ENCODE measurements around the gene OGFR. TPM values are rescaled to one million over a fixed set of nuclear protein-coding genes. Genes with fewer than 3 reads are reported as not detected.
"Not testable (repeated sequence)": the region's sequence is repeated elsewhere in the genome, so short reads cannot be mapped to it uniquely, and the experiment has no call there.

OGFR gene
- total RNA-seq, 1 experiment from 2014 or later, result 73.6 TPM

GRCh38 chr20:62852196-62852595 lies 47.6 kb downstream of the OGFR start (continued):
- TF ChIP-seq CEBPB (IDR thresholded peaks at IDR 0.05; ENCODE audit: low read depth), result no peak

- Histone ChIP-seq H3K9ac (ENCODE audit: low read length) (no peak overlapping the region), H3K4me2 (ENCODE audit: low read length) (no peak overlapping the region), H3K4me1 (ENCODE audit: control insufficient read depth in 1 of 2, insufficient read depth in 2 of 2, low read length in 2 of 2) (no peaks in the 10 kb centered on the region), H3K27ac (ENCODE audit: low read depth, low read length) (no peak overlapping the region), H3K79me2 (ENCODE audit: insufficient read depth, low read length) (peaks cover 10% of the 10 kb centered on the region; the same call in 1 of the 2 replicates), H3K4me3 (replicated peaks in 1 of 2; ENCODE audit: low read depth in 1 of 2, low read length in 2 of 2) (no peak overlapping the region), H4K20me1 (ENCODE audit: insufficient read depth) (no peaks in the 10 kb centered on the region), H3K27me3 (ENCODE audit: insufficient read depth, low read length) (no peaks in the 10 kb centered on the region), H3K36me3 (ENCODE audit: control insufficient read depth in 1 of 2, insufficient read depth in 2 of 2, low read length in 2 of 2) (peaks cover 19 to 44% of the 10 kb centered on the region in 2 experiments; a peak in 3 of 4 replicates), H3K9me2 (ENCODE audit: insufficient read depth) (no peaks in the 10 kb centered on the region), H2AFZ (ENCODE audit: low read depth, low read length, poor library complexity, severe bottlenecking) (no peak overlapping the region), H3K9me3 (ENCODE audit: control insufficient read depth in 1 of 2, insufficient read depth in 1 of 2, low read depth in 1 of 2, low read length in 2 of 2) (no peaks in the 10 kb centered on the region)
- POLR2A ChIA-PET, result no interaction called here
- CTCF ChIA-PET, result no interaction called here
- TF ChIP-seq SP1 (IDR thresholded peaks at IDR 0.05; ENCODE audit: low read depth) (no peak), YY1 (IDR thresholded peaks at IDR 0.05; ENCODE audit: extremely low read depth, insufficient replicate concordance, low read depth, low read length) (no peak)
- RAD21 ChIA-PET (ENCODE audit: low non-redundant PET in 1 of 2, low total read pairs in 2 of 2, uncharacterized antibody in 2 of 2, unreplicated experiment in 2 of 2), result no interaction called here
- DNase-seq (ENCODE audit: low read depth, low spot score), result no peak
- intact Hi-C loops (cut with micrococcal nuclease), result no loop called here
- no peak for ATAC-seq
- no TSS peak for BruUV-seq (replicated peaks)
These were observed 48.2 kb downstream of the OGFR start for GRCh38 chr20:62852841-62853240.

- H3K27me3 ChIP-seq (ENCODE audit: insufficient read depth, low read length); ATAC-seq; POLR2A ChIA-PET; H3K9me2 ChIP-seq (ENCODE audit: insufficient read depth); H3K4me3 ChIP-seq (replicated peaks in 1 of 2; ENCODE audit: low read depth in 1 of 2, low read length in 2 of 2); H4K20me1 ChIP-seq (ENCODE audit: insufficient read depth); BruUV-seq (replicated peaks); H3K9me3 ChIP-seq (ENCODE audit: control insufficient read depth in 1 of 2, insufficient read depth in 1 of 2, low read depth in 1 of 2, low read length in 2 of 2); H3K27ac ChIP-seq (ENCODE audit: low read depth, low read length); intact Hi-C loops (cut with micrococcal nuclease); RAD21 ChIA-PET (ENCODE audit: low non-redundant PET in 1 of 2, low total read pairs in 2 of 2, uncharacterized antibody in 2 of 2, unreplicated experiment in 2 of 2); H2AFZ ChIP-seq (ENCODE audit: low read depth, low read length, poor library complexity, severe bottlenecking); H3K4me1 ChIP-seq (ENCODE audit: control insufficient read depth in 1 of 2, insufficient read depth in 2 of 2, low read length in 2 of 2); H3K4me2 ChIP-seq (ENCODE audit: low read length); DNase-seq (ENCODE audit: low read depth, low spot score); CTCF ChIA-PET; H3K9ac ChIP-seq (ENCODE audit: low read length): not testable (repeated sequence)
- Histone ChIP-seq H3K36me3 (ENCODE audit: control insufficient read depth in 1 of 2, insufficient read depth in 2 of 2, low read length in 2 of 2) (peaks cover 19 to 44% of the 10 kb centered on the region in 2 experiments; a peak in 3 of 4 replicates), H3K79me2 (ENCODE audit: insufficient read depth, low read length) (peaks cover 14% of the 10 kb centered on the region; the same call in 1 of the 2 replicates)
These were observed 48.7 kb downstream of the OGFR start for GRCh38 chr20:62853304-62853703.

Data from HCT116 (cell line).